AG10803 (cell line): Measurements from ENCODE around the gene PLXDC2.
"Not testable (repeated sequence)": the region's sequence is repeated elsewhere in the genome, so short reads cannot be mapped to it uniquely, and the experiment has no call there.

Experiments
- DNase-seq: peaks from one replicate; pipeline ENCODE4 v3.0.0; 2010; ENCODE audit warnings: low read depth
- H3K4me3 ChIP-seq: 2 replicates; pipeline ENCODE4 v1.5.1; 2011; ENCODE audit warnings: mild to moderate bottlenecking, low read length, control low read depth
- TF ChIP-seq, protein P1 (sequence below): conservative IDR thresholded peaks from 2 replicates; pipeline ENCODE4 v1.5.1; 2011; ENCODE audit warnings: mild to moderate bottlenecking, low read length, control low read depth, inconsistent platforms

The PLXDC2 gene

DNA sequence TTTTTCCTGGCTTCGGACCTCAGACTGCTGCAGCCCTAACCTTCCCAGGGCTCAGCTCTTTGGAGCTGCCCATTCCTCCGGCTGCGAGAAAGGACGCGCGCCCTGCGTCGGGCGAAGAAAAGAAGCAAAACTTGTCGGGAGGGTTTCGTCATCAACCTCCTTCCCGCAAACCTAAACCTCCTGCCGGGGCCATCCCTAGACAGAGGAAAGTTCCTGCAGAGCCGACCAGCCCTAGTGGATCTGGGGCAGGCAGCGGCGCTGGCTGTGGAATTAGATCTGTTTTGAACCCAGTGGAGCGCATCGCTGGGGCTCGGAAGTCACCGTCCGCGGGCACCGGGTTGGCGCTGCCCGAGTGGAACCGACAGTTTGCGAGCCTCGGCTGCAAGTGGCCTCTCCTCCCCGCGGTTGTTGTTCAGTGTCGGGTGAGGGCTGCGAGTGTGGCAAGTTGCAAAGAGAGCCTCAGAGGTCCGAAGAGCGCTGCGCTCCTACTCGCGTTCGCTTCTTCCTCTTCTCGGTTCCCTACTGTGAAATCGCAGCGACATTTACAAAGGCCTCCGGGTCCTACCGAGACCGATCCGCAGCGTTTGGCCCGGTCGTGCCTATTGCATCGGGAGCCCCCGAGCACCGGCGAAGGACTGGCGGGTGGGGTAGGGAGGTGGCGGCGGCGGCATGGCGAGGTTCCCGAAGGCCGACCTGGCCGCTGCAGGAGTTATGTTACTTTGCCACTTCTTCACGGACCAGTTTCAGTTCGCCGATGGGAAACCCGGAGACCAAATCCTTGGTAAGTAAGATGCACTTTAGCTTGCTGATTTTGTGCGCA is at the start of gene PLXDC2:
Gene PLXDC2 (plus strand): TSS at position 22 of the 820 bp plus-strand sequence.
- H3K4me3 ChIP-seq = peak within 1 kb of the TSS; percentile 61
- DNase-seq = peak; percentile 25
- TF ChIP-seq, protein P1, sequence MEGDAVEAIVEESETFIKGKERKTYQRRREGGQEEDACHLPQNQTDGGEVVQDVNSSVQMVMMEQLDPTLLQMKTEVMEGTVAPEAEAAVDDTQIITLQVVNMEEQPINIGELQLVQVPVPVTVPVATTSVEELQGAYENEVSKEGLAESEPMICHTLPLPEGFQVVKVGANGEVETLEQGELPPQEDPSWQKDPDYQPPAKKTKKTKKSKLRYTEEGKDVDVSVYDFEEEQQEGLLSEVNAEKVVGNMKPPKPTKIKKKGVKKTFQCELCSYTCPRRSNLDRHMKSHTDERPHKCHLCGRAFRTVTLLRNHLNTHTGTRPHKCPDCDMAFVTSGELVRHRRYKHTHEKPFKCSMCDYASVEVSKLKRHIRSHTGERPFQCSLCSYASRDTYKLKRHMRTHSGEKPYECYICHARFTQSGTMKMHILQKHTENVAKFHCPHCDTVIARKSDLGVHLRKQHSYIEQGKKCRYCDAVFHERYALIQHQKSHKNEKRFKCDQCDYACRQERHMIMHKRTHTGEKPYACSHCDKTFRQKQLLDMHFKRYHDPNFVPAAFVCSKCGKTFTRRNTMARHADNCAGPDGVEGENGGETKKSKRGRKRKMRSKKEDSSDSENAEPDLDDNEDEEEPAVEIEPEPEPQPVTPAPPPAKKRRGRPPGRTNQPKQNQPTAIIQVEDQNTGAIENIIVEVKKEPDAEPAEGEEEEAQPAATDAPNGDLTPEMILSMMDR = no peak

DNA sequence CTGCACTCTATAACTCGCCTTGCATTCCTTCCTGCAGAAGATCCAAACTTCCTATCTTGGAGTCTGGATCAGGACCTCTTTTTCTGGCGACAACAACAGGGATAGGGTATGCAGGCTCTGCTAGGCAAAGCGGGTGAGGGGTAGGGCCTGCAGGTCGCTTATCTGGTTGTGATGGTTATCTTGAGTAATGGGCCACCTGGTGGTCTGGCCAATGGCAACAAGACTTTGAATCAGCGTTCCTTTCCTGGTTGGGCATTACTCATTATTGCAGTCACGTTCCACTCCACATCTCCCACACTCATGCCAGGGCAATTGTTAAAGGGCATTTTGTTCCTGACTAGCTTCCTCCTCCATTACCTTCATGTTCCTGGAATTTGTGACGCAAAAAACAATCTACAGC is 48.4 kb upstream of the PLXDC2 start:
- DNase-seq = no peak
- TF ChIP-seq, protein P1 = no peak

DNA sequence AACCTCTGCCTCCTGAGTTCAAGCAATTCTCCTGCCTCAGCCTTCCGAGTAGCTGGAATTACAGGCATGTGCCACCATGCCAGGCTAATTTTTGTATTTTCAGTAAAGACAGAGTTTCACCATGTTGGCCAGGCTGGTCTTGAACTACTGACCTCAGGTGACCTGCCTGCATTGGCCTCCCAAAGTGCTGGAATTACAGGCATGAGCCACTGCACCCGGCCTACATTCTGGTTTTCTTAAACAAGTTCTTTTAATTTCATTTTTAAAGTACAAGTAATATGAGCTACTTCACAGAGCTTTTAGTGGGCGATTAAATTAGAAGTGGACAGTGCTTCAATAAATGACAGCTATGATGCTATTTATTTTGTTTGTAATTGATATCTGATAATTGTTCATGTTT is 46.4 kb upstream of the PLXDC2 start:
- not testable (repeated sequence) for H3K4me3 ChIP-seq, DNase-seq

More for the DNA sequence above, 48.4 kb upstream of the PLXDC2 start:
- no peak overlapping the region for H3K4me3 ChIP-seq

DNA sequence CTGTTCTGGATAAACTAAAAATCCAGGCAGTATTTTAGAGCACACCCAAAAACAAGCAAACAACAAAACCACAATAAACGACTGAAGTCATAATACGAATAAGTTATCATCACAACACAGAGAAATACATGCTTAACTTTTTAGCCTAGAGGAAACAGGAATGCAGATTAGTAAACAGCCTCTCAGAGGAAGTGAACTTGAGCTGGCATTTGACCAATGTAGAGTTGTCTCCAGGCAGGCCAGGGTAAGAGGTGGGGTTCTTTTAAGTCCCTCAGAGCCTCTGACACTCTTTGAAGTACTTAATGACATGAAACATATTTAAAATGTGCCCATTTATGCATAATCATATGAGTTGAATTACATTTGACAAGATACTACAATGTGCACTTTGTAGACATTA is 43.3 kb upstream of the PLXDC2 start:
- H3K4me3 ChIP-seq = no peak overlapping the region
- TF ChIP-seq, protein P1 = no peak
- DNase-seq = no peak

DNA sequence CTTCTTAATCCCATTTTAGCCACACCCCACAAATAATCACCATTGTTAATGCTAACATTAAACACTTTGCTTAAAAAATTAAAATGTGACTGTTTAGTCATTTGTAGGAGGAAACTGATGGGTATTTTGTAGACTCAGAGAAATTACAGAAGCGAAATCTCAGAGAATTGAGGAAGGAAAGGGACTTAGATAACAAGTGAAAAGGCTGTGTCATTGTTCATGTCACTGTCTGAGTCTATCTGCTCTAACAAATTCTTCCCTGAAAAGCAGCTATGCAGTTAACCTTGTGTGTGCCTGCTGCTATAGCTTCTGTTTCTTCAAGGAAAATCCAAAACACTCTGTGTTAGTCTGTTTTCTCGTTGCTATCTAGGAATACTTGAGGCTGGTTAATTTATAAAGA is 40.9 kb upstream of the PLXDC2 start:
- TF ChIP-seq, protein P1 = no peak
- DNase-seq = no peak
- H3K4me3 ChIP-seq = no peak overlapping the region

DNA sequence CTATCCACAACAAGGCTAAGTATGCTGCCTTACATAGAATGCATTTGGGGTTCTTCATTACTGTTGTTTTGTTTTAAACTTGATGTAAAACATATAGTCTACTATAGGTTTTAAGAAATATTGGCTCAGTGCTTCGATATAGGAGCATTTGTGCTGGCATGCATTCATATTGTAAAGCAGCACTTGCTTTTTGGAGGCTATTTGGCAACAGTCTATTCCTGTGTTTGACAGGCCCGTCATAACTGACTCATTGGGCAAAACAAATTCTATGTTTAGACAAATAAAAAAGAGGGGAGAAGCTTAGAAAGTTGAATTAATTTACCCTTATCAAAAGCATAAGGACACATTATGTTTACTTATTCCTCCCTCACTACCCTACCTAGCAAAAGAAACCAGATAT is 38.4 kb upstream of the PLXDC2 start:
- no peak for DNase-seq
- H3K4me3 ChIP-seq = no peak overlapping the region
- TF ChIP-seq, protein P1 = no peak

DNA sequence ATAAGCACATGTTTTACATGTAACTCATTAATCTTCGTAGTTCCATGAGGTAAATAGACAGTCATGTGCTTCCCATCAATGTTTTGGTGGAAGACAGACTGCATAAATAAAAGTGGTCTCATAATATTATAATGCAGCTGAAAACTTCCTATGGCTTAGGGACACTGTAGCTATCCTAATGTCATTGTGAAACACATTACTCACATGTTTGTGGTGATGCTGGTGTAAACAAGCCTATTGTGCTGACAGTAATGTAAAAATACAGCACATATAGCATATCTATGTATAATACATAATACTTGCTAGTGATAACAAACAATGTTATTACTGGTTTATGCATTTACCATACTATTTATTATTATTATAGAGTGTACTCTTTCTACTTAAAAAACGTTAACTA is 37.2 kb upstream of the PLXDC2 start:
- no peak for DNase-seq
- no peak overlapping the region for H3K4me3 ChIP-seq
- TF ChIP-seq, protein P1 = no peak
